HCT116 (cell line): ENCODE results near the gene BCL2L15. TPM values are rescaled to one million over a fixed set of nuclear protein-coding genes. Genes with fewer than 3 reads are reported as not detected.

Experiments used
- ATAC-seq: fragments of 200-7000 bp; cut with Tn5 transposase; 2 replicates; pipeline ENCODE4 v1.9.1; 2020; ENCODE audit warnings: mild to moderate bottlenecking, moderate library complexity
- BruUV-seq: library from RNA; stranded (reverse); fragments of 400-500 nt; replicated peaks from 2 replicates; lab custom pipeline; 2021; lab: Mats Ljungman, UMichigan
- CTCF ChIA-PET: fragments of 300-600 bp; sonication (Branson Sonifier 250); formaldehyde crosslinking; loops from one replicate; lab custom pipeline; 2021; ENCODE audit warnings: antibody characterized with exemption; lab: Charles Lee
- POLR2A ChIA-PET: fragments of 300-600, 350-600 bp; sonication (Branson Sonifier 250); formaldehyde crosslinking; loops from one replicate; lab custom pipeline; 2021; ENCODE audit warnings: antibody characterized with exemption; lab: Charles Lee
- RAD21 ChIA-PET, 2 experiments: fragments of 300-600 bp; sonication (Branson Sonifier 250); formaldehyde crosslinking; loops; one replicate each; lab custom pipeline; 2023; ENCODE audit warnings: low total read pairs in 2 of 2; ENCODE audit not compliant: uncharacterized antibody in 2 of 2, unreplicated experiment in 2 of 2, low non-redundant PET in 1 of 2; lab: Charles Lee
- DNase-seq: peaks from one replicate; pipeline ENCODE4 v3.0.0-alpha.2; 2010; ENCODE audit warnings: low read depth, low spot score
- H2AFZ ChIP-seq: fragments of 200-600 bp; shearing (Covaris generic), sonication (generic); 2 replicates; pipeline ENCODE4 v1.6.1; 2017; ENCODE audit warnings: low read depth, mixed run types, mixed read lengths, antibody characterized with exemption, low read length; ENCODE audit not compliant: poor library complexity, severe bottlenecking
- H3K27ac ChIP-seq: 2 replicates; pipeline ENCODE4 v1.5.1; 2012; ENCODE audit warnings: low read depth, low read length
- H3K27me3 ChIP-seq: fragments of 200-600 bp; sonication (generic); 2 replicates; pipeline ENCODE4 v1.6.1; 2016; ENCODE audit warnings: mixed run types, low read length, mixed read lengths; ENCODE audit not compliant: insufficient read depth
- H3K36me3 ChIP-seq, 2 experiments: fragments of 200-500 bp in 1 of 2; fragments of 200-600 bp in 1 of 2; sonication (Bioruptor generic) in 1 of 2; sonication (generic) in 1 of 2; 2 replicates each; pipeline versions ENCODE4 v1.5.1 to v1.6.1; 2014 to 2016; ENCODE audit warnings: low read length in 2 of 2, inconsistent platforms in 1 of 2, mixed read lengths in 1 of 2, mixed run types in 1 of 2; ENCODE audit not compliant: insufficient read depth in 2 of 2, control insufficient read depth in 1 of 2
- H3K4me1 ChIP-seq, 2 experiments: fragments of 200-600 bp in 1 of 2; sonication (generic) in 1 of 2; 2 replicates each; pipeline versions ENCODE4 v1.5.1 to v1.6.1; 2012 to 2017; ENCODE audit warnings: low read length in 2 of 2, inconsistent platforms in 1 of 2, mild to moderate bottlenecking in 1 of 2, mixed read lengths in 1 of 2, mixed run types in 1 of 2, moderate library complexity in 1 of 2; ENCODE audit not compliant: insufficient read depth in 2 of 2, control insufficient read depth in 1 of 2
- H3K4me2 ChIP-seq: fragments of 200-600 bp; sonication (generic); 2 replicates; pipeline ENCODE4 v1.6.1; 2017; ENCODE audit warnings: mixed run types, low read length, mixed read lengths
- H3K4me3 ChIP-seq, 2 experiments: fragments of 200-600 bp in 1 of 2; sonication (generic) in 1 of 2; replicated peaks in 1 of 2; 2 replicates each; pipeline ENCODE4 v1.5.1; 2011 to 2016; ENCODE audit warnings: low read length in 2 of 2, control low read depth in 1 of 2, low read depth in 1 of 2, mild to moderate bottlenecking in 1 of 2, mixed read lengths in 1 of 2, mixed run types in 1 of 2
- H3K79me2 ChIP-seq: fragments of 200-600 bp; sonication (generic); 2 replicates; pipeline ENCODE4 v1.6.1; 2017; ENCODE audit warnings: mild to moderate bottlenecking, mixed run types, low read length, moderate library complexity, mixed read lengths; ENCODE audit not compliant: insufficient read depth
- H3K9ac ChIP-seq: fragments of 200-600 bp; sonication (generic); 2 replicates; pipeline ENCODE4 v1.6.1; 2016; ENCODE audit warnings: low read length, mixed read lengths
- H3K9me2 ChIP-seq: fragments of 200-600 bp; sonication (generic), shearing (Covaris generic); 2 replicates; pipeline ENCODE4 v1.6.1; 2017; ENCODE audit warnings: mixed run types, mild to moderate bottlenecking, moderate library complexity; ENCODE audit not compliant: insufficient read depth
- H3K9me3 ChIP-seq, 2 experiments: fragments of 200-500 bp in 1 of 2; fragments of 200-600 bp in 1 of 2; sonication (Bioruptor generic) in 1 of 2; sonication (generic) in 1 of 2; 2 replicates each; pipeline ENCODE4 v1.6.1; 2014 to 2017; ENCODE audit warnings: low read length in 2 of 2, mixed read lengths in 2 of 2, inconsistent platforms in 1 of 2, low read depth in 1 of 2, mild to moderate bottlenecking in 1 of 2, mixed run types in 1 of 2, moderate library complexity in 1 of 2; ENCODE audit not compliant: control insufficient read depth in 1 of 2, insufficient read depth in 1 of 2
- H4K20me1 ChIP-seq: fragments of 200-600 bp; sonication (generic), shearing (Covaris generic); 2 replicates; pipeline ENCODE4 v1.6.1; 2017; ENCODE audit warnings: mixed run types, mild to moderate bottlenecking, moderate library complexity; ENCODE audit not compliant: insufficient read depth
- CBX3 ChIP-seq: IDR thresholded peaks from 2 replicates; pipeline ENCODE4 v1.6.1; 2012; ENCODE audit warnings: low read depth
- ELF1 ChIP-seq: IDR thresholded peaks from 2 replicates; pipeline ENCODE4 v1.6.1; 2012; ENCODE audit warnings: low read depth, borderline replicate concordance
- EZH2 ChIP-seq: fragments of 200-600 bp; sonication (generic); IDR thresholded peaks from 2 replicates; pipeline ENCODE4 v1.6.1; 2017; ENCODE audit warnings: antibody characterized with exemption, mixed run types
- POLR2A ChIP-seq: IDR thresholded peaks from 2 replicates; pipeline ENCODE4 v1.7.0; 2011; ENCODE audit warnings: borderline replicate concordance; ENCODE audit not compliant: insufficient read depth, insufficient read length; ENCODE audit errors: extremely low read depth
- SIN3A ChIP-seq: IDR thresholded peaks from 2 replicates; pipeline ENCODE4 v1.6.1; 2012; ENCODE audit warnings: low read depth
- SP1 ChIP-seq: IDR thresholded peaks from 2 replicates; pipeline ENCODE4 v1.6.1; 2012; ENCODE audit warnings: low read depth
- YY1 ChIP-seq: IDR thresholded peaks from 2 replicates; pipeline ENCODE4 v1.6.1; 2011; ENCODE audit warnings: low read length, low read depth, moderate library complexity, mild to moderate bottlenecking; ENCODE audit not compliant: insufficient replicate concordance; ENCODE audit errors: extremely low read depth
- intact Hi-C: fragments of 100-400 bp; cut with micrococcal nuclease; formaldehyde crosslinking; loops from 2 replicates; pipeline ENCODE4 v1.10.0; 2022
- total RNA-seq: library from RNA; stranded (reverse); gene quantifications from one replicate; pipeline ENCODE4 v1.2.1, GENCODE V29; 2021; ENCODE audit not compliant: unreplicated experiment
- TF ChIP-seq, protein P1 (sequence below): IDR thresholded peaks from 2 replicates; pipeline ENCODE4 v1.6.1; 2012
- TF ChIP-seq, protein P2 (sequence below): IDR thresholded peaks from 2 replicates; pipeline ENCODE4 v1.6.1; 2012
- TF ChIP-seq, protein P3 (sequence below), 3 experiments: fragments of 200-600 bp in 1 of 3; sonication (generic) in 1 of 3; IDR thresholded peaks in 2 of 3; conservative IDR thresholded peaks in 1 of 3; 2 replicates each; pipeline ENCODE4 v1.5.1; 2012 to 2017; ENCODE audit warnings: low read depth in 2 of 3, low read length in 2 of 3, antibody characterized with exemption in 1 of 3, borderline replicate concordance in 1 of 3, control low read depth in 1 of 3, mild to moderate bottlenecking in 1 of 3, mixed read lengths in 1 of 3, mixed run types in 1 of 3, moderate library complexity in 1 of 3; ENCODE audit not compliant: insufficient read depth in 1 of 3
- TF ChIP-seq, protein P4 (sequence below): IDR thresholded peaks from 2 replicates; pipeline ENCODE4 v1.6.1; 2012; ENCODE audit warnings: low read depth

Gene BCL2L15
- total RNA-seq, 1 experiment from 2014 or later: 0.54 TPM

DNA sequence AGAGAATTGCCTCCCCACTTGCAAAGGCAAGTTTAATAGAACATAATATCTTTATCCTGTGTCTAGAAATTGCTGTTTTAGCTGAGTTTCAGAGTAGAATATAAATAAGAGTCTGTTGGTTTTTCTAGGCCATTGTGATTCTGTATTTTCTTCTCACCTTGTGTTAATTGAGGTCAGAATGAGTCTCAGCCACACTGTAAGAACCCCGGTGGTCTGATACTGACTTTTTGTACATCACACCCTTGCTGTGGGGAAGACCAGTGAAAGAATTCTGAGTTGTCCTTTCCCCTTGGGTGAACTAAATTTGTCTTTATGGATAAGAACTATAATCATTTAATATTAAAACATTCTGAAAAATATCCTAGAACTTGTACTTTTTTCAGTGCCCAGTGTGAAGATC lies 48.6 kb upstream of the BCL2L15 start:
- TF ChIP-seq YY1 (no peak), CBX3 (no peak), SP1 (no peak), EZH2 (no peak), ELF1 (no peak), SIN3A (no peak), POLR2A (no peak)
- TF ChIP-seq, protein P1, sequence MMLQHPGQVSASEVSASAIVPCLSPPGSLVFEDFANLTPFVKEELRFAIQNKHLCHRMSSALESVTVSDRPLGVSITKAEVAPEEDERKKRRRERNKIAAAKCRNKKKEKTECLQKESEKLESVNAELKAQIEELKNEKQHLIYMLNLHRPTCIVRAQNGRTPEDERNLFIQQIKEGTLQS: no peak
- TF ChIP-seq, protein P2, sequence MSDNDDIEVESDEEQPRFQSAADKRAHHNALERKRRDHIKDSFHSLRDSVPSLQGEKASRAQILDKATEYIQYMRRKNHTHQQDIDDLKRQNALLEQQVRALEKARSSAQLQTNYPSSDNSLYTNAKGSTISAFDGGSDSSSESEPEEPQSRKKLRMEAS: no peak
- TF ChIP-seq, protein P3, sequence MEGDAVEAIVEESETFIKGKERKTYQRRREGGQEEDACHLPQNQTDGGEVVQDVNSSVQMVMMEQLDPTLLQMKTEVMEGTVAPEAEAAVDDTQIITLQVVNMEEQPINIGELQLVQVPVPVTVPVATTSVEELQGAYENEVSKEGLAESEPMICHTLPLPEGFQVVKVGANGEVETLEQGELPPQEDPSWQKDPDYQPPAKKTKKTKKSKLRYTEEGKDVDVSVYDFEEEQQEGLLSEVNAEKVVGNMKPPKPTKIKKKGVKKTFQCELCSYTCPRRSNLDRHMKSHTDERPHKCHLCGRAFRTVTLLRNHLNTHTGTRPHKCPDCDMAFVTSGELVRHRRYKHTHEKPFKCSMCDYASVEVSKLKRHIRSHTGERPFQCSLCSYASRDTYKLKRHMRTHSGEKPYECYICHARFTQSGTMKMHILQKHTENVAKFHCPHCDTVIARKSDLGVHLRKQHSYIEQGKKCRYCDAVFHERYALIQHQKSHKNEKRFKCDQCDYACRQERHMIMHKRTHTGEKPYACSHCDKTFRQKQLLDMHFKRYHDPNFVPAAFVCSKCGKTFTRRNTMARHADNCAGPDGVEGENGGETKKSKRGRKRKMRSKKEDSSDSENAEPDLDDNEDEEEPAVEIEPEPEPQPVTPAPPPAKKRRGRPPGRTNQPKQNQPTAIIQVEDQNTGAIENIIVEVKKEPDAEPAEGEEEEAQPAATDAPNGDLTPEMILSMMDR (IDR thresholded peaks at IDR 0.05 in 2 of 3, conservative IDR thresholded peaks at IDR 0.05 in 1 of 3; ENCODE audit: borderline replicate concordance in 1 of 3, insufficient read depth in 1 of 3, low read depth in 2 of 3, low read length in 2 of 3): no peak
- TF ChIP-seq, protein P4, sequence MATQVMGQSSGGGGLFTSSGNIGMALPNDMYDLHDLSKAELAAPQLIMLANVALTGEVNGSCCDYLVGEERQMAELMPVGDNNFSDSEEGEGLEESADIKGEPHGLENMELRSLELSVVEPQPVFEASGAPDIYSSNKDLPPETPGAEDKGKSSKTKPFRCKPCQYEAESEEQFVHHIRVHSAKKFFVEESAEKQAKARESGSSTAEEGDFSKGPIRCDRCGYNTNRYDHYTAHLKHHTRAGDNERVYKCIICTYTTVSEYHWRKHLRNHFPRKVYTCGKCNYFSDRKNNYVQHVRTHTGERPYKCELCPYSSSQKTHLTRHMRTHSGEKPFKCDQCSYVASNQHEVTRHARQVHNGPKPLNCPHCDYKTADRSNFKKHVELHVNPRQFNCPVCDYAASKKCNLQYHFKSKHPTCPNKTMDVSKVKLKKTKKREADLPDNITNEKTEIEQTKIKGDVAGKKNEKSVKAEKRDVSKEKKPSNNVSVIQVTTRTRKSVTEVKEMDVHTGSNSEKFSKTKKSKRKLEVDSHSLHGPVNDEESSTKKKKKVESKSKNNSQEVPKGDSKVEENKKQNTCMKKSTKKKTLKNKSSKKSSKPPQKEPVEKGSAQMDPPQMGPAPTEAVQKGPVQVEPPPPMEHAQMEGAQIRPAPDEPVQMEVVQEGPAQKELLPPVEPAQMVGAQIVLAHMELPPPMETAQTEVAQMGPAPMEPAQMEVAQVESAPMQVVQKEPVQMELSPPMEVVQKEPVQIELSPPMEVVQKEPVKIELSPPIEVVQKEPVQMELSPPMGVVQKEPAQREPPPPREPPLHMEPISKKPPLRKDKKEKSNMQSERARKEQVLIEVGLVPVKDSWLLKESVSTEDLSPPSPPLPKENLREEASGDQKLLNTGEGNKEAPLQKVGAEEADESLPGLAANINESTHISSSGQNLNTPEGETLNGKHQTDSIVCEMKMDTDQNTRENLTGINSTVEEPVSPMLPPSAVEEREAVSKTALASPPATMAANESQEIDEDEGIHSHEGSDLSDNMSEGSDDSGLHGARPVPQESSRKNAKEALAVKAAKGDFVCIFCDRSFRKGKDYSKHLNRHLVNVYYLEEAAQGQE: no peak
- 0 out of 2 replicates have a peak, but pooled peaks cover 2% of the 10 kb centered on the region for H4K20me1 ChIP-seq
- no peak overlapping the region for H3K4me3 ChIP-seq
- CTCF ChIA-PET: no interaction called here
- DNase-seq (no peak), ATAC-seq (no peak)
- H3K9ac ChIP-seq: no peak overlapping the region
- POLR2A ChIA-PET: no interaction called here
- no peaks in the 10 kb centered on the region for H3K9me3 ChIP-seq
- H3K36me3 ChIP-seq: peaks cover 2 to 3% of the 10 kb centered on the region in 2 experiments; a peak in 2 of 4 replicates
- RAD21 ChIA-PET: no interaction called here
- no peak overlapping the region for H3K4me2 ChIP-seq
- no TSS peak for BruUV-seq
- H3K9me2 ChIP-seq: no peaks in the 10 kb centered on the region
- no peaks in the 10 kb centered on the region for H3K27me3 ChIP-seq
- H3K79me2 ChIP-seq: peaks cover 86% of the 10 kb centered on the region
- intact Hi-C loops: no loop called here
- H2AFZ ChIP-seq: no peak overlapping the region
- peaks cover 7 to 8% of the 10 kb centered on the region in 2 experiments; a peak in 3 of 4 replicates for H3K4me1 ChIP-seq
- no peak overlapping the region for H3K27ac ChIP-seq
